PC-3 (cell line): ENCODE data around the gene ARHGAP6. TPM values are rescaled to one million over a fixed set of nuclear protein-coding genes. Genes with fewer than 3 reads are reported as not detected.

Source experiments
- ATAC-seq: fragments of 200-7000 bp; cut with Tn5 transposase; 2 replicates; pipeline ENCODE4 v1.9.1; 2020; ENCODE audit warnings: mild to moderate bottlenecking, moderate library complexity
- BruUV-seq: library from RNA; stranded (reverse); fragments of 400-500 nt; replicated peaks from 2 replicates; lab custom pipeline; 2021; lab: Mats Ljungman, UMichigan
- CTCF ChIA-PET: fragments of 300-600 bp; sonication (Branson Sonifier 250); formaldehyde crosslinking; loops from one replicate; lab custom pipeline; 2022; ENCODE audit warnings: antibody characterized with exemption; lab: Charles Lee
- POLR2A ChIA-PET: fragments of 300-600 bp; sonication (Branson Sonifier 250); formaldehyde crosslinking; loops from one replicate; lab custom pipeline; 2022; ENCODE audit warnings: antibody characterized with exemption; ENCODE audit not compliant: unreplicated experiment; lab: Charles Lee
- DNase-seq: peaks from one replicate; pipeline ENCODE4 v3.0.0-alpha.2; 2015
- H2AFZ ChIP-seq: fragments of 300-600 bp; sonication (generic); 2 replicates; pipeline ENCODE4 v1.6.0; 2016; ENCODE audit warnings: antibody characterized with exemption, low read length
- H3F3A ChIP-seq: fragments of 300-600 bp; sonication (generic); one replicate; pipeline ENCODE4 v1.6.0; 2017; ENCODE audit warnings: antibody characterized with exemption, low read length, control low read depth, mild to moderate bottlenecking; ENCODE audit not compliant: unreplicated experiment
- H3K27ac ChIP-seq: fragments of 300-600 bp; sonication (generic); 2 replicates; pipeline ENCODE4 v1.5.1; 2016; ENCODE audit warnings: mild to moderate bottlenecking, low read length
- H3K27me3 ChIP-seq: fragments of 300-600 bp; sonication (generic); 2 replicates; pipeline ENCODE4 v1.6.1; 2016; ENCODE audit warnings: low read length, mixed read lengths
- H3K36me3 ChIP-seq: fragments of 300-600 bp; sonication (generic); 2 replicates; pipeline ENCODE4 v1.6.1; 2016; ENCODE audit warnings: low read depth, mixed run types, low read length, mixed read lengths
- H3K4me1 ChIP-seq: fragments of 300-600 bp; sonication (generic); 2 replicates; pipeline ENCODE4 v1.5.1; 2016; ENCODE audit warnings: low read length; ENCODE audit not compliant: insufficient read depth
- H3K4me2 ChIP-seq: fragments of 300-600 bp; sonication (generic); 2 replicates; pipeline ENCODE4 v1.6.0; 2016; ENCODE audit warnings: low read length
- H3K4me3 ChIP-seq: fragments of 300-600 bp; sonication (generic); 2 replicates; pipeline ENCODE4 v1.5.1; 2016; ENCODE audit warnings: mild to moderate bottlenecking, low read length, mixed read lengths
- H3K79me2 ChIP-seq: fragments of 300-600 bp; sonication (generic); 2 replicates; pipeline ENCODE4 v1.6.1; 2017; ENCODE audit warnings: low read length, mixed read lengths
- H3K9ac ChIP-seq: fragments of 300-600 bp; sonication (generic); 2 replicates; pipeline ENCODE4 v1.6.0; 2016; ENCODE audit warnings: mild to moderate bottlenecking, low read length
- H3K9me2 ChIP-seq: fragments of 300-600 bp; sonication (generic); replicated peaks from 2 replicates; pipeline ENCODE4 v1.6.1; 2016; ENCODE audit warnings: mixed run types, low read length, mixed read lengths
- H3K9me3 ChIP-seq: fragments of 300-600 bp; sonication (generic); 2 replicates; pipeline ENCODE4 v1.6.1; 2016; ENCODE audit warnings: low read length, mixed read lengths
- H4K20me1 ChIP-seq: fragments of 300-600 bp; sonication (generic); 2 replicates; pipeline ENCODE4 v1.6.1; 2016; ENCODE audit warnings: low read length, mixed read lengths
- EZH2 ChIP-seq: fragments of 300-600 bp; sonication (generic); IDR thresholded peaks from one replicate; pipeline ENCODE4 v1.6.1; 2017; ENCODE audit warnings: antibody characterized with exemption, mild to moderate bottlenecking, low read length; ENCODE audit not compliant: unreplicated experiment
- EZH2phosphoT487 ChIP-seq: fragments of 300-600 bp; sonication (generic); IDR thresholded peaks from 2 replicates; pipeline ENCODE4 v1.6.1; 2018; ENCODE audit warnings: mild to moderate bottlenecking, antibody characterized with exemption, low read length, borderline replicate concordance
- intact Hi-C: fragments of 100-400 bp; cut with micrococcal nuclease; formaldehyde crosslinking; loops from 2 replicates; pipeline ENCODE4 v1.9.0; 2023
- total RNA-seq: library from RNA; depleted of rRNA; stranded (reverse); fragments of >200 nt; gene quantifications from 2 replicates; pipeline ENCODE4 v1.2.3, GENCODE V29; 2014
- TF ChIP-seq, protein P1 (sequence below): fragments of 300-600 bp; sonication (generic); conservative IDR thresholded peaks from 2 replicates; pipeline ENCODE4 v1.5.1; 2017; ENCODE audit warnings: antibody characterized with exemption, low read depth, mild to moderate bottlenecking, low read length

ARHGAP6 gene
- total RNA-seq, 1 experiment from 2014 or later: 2.8 TPM

DNA sequence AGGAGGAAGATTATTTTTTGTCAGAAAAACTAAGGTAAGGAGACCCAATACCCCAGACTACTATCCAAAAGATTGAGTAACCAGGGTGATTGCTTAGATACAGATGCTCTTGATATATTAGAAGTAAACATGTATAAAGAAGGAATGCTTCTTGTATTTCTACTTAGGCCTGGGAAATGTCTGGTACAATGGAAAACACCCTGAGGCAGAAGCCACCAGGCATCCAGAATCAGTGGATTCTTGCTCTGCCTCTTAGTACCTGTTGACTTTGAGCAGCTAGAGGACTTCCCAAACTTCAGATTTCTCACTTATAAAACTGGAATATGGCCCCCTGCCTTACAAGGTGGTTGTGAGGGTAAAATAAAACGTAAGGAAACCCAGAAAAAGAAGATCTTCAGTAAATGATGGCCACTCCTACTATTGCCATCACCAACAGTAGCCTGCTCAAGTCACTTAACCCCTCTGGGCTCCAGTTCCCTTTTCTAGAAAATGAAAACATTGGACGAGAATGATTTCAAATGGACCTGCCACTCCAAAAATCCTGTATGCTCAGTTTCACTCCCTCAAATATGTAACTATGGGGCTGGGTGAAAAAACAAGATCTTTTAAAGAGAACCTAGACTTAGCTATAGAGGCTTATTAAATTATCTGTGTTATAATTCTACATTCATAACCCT is 315.9 kb downstream of the ARHGAP6 start:
- POLR2A ChIA-PET: no interaction called here
- Histone ChIP-seq H3K4me1 (peaks cover 11% of the 10 kb centered on the region; the same call in 1 of the 2 replicates), H3K9me2 (no peaks in the 10 kb centered on the region), H3K27ac (no peak overlapping the region), H4K20me1 (no peaks in the 10 kb centered on the region), H3K36me3 (no peaks in the 10 kb centered on the region), H3F3A (no peaks in the 10 kb centered on the region), H2AFZ (no peak overlapping the region), H3K4me2 (no peak overlapping the region), H3K27me3 (no peaks in the 10 kb centered on the region), H3K4me3 (no peak overlapping the region), H3K9me3 (no peaks in the 10 kb centered on the region), H3K9ac (no peak overlapping the region), H3K79me2 (no peaks in the 10 kb centered on the region)
- intact Hi-C loops: loop anchor here (10.0 kb wide), 3 partner anchors 75 to 205 kb away; no protein-coding TSS in a partner anchor
- ATAC-seq: no peak
- TF ChIP-seq, protein P1, sequence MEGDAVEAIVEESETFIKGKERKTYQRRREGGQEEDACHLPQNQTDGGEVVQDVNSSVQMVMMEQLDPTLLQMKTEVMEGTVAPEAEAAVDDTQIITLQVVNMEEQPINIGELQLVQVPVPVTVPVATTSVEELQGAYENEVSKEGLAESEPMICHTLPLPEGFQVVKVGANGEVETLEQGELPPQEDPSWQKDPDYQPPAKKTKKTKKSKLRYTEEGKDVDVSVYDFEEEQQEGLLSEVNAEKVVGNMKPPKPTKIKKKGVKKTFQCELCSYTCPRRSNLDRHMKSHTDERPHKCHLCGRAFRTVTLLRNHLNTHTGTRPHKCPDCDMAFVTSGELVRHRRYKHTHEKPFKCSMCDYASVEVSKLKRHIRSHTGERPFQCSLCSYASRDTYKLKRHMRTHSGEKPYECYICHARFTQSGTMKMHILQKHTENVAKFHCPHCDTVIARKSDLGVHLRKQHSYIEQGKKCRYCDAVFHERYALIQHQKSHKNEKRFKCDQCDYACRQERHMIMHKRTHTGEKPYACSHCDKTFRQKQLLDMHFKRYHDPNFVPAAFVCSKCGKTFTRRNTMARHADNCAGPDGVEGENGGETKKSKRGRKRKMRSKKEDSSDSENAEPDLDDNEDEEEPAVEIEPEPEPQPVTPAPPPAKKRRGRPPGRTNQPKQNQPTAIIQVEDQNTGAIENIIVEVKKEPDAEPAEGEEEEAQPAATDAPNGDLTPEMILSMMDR: no peak
- TF ChIP-seq EZH2phosphoT487: no peak
- no peak for TF ChIP-seq EZH2
- BruUV-seq: no TSS peak
- no peak for DNase-seq
- CTCF ChIA-PET: no interaction called here

DNA sequence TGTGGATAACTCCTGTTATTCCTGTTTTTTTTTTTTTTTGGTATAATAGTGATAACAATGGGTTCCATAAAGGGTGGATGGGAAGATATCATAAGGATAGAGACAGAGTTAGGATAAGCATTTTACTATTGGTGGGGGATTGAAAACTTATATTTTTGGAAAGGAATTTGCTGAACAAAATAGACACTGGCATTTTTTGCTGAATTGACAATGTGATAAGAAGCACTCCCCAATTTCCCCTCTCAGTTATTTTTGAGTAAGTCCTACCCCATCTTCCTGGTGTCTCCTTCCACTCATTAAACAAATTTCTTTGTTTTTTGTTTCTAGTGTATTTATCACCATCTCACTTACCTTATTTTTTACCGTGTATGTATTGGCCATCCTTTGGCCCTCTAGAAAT is 316.7 kb downstream of the ARHGAP6 start:
- no peak overlapping the region for H3K4me3 ChIP-seq
- no peak overlapping the region for H3K4me2 ChIP-seq
- H3K79me2 ChIP-seq: no peaks in the 10 kb centered on the region
- H3K9ac ChIP-seq: no peak overlapping the region
- DNase-seq: no peak
- ChIA-PET CTCF (no interaction called here), POLR2A (no interaction called here)
- intact Hi-C loops: loop anchor here (10.0 kb wide), 3 partner anchors 76 to 204 kb away; no protein-coding TSS in a partner anchor
- H3K9me2 ChIP-seq: no peaks in the 10 kb centered on the region
- no peaks in the 10 kb centered on the region for H3K9me3 ChIP-seq
- ATAC-seq: no peak
- peaks cover 11% of the 10 kb centered on the region; the same call in 1 of the 2 replicates for H3K4me1 ChIP-seq
- no peak overlapping the region for H2AFZ ChIP-seq
- BruUV-seq: no TSS peak
- H3F3A ChIP-seq: no peaks in the 10 kb centered on the region
- TF ChIP-seq, protein P1: no peak
- TF ChIP-seq EZH2: no peak
- TF ChIP-seq EZH2phosphoT487: no peak
- H3K27ac ChIP-seq: no peak overlapping the region
- no peaks in the 10 kb centered on the region for H3K36me3 ChIP-seq
- no peaks in the 10 kb centered on the region for H4K20me1 ChIP-seq
- no peaks in the 10 kb centered on the region for H3K27me3 ChIP-seq

DNA sequence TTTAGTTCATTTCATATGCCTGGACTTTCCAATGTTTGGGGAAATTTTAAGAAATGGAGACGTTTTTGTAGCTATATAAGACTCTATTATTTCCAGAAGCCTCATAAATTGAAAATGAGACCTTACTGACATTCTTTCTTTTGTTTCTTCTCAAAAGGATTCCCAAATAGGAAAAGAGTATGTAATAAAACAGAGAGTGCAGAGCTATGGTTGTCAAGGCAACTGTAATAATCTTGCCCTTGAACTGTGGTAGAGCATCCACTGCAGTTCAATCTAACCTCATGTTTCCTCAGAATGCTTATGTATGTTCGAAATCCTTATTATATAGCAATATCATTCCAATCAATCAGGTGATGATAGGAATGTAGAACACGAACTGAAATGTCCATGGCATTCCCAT is 318.4 kb downstream of the ARHGAP6 start:
- Histone ChIP-seq H3F3A (no peaks in the 10 kb centered on the region), H3K9ac (no peak overlapping the region), H3K4me3 (no peak overlapping the region), H3K79me2 (no peaks in the 10 kb centered on the region), H3K4me2 (no peak overlapping the region), H3K9me2 (no peaks in the 10 kb centered on the region), H3K27ac (no peak overlapping the region), H2AFZ (no peak overlapping the region), H3K27me3 (no peaks in the 10 kb centered on the region), H4K20me1 (no peaks in the 10 kb centered on the region), H3K9me3 (no peaks in the 10 kb centered on the region), H3K36me3 (no peaks in the 10 kb centered on the region), H3K4me1 (peaks cover 20% of the 10 kb centered on the region)
- CTCF ChIA-PET: no interaction called here
- no TSS peak for BruUV-seq
- TF ChIP-seq EZH2 (no peak), EZH2phosphoT487 (no peak)
- DNase-seq: no peak
- no peak for ATAC-seq
- POLR2A ChIA-PET: no interaction called here
- intact Hi-C loops: loop anchor here (10.0 kb wide), 3 partner anchors 78 to 202 kb away; no protein-coding TSS in a partner anchor
